Measurements from ENCODE around the gene STK39.

Gene STK39

GRCh38 chr2:167942366-167943081 is 304.9 kb downstream of the STK39 start:
- FAIRE-seq, result no peak

GRCh38 chr2:167941604-167942003 is 305.8 kb downstream of the STK39 start:
- FAIRE-seq, result no peak

GRCh38 chr2:167940734-167941507 is 306.5 kb downstream of the STK39 start:
- FAIRE-seq, result no peak

- no peak for FAIRE-seq
These were observed 307.1 kb downstream of the STK39 start for GRCh38 chr2:167940346-167940725.

GRCh38 chr2:167939514-167940345 is 307.7 kb downstream of the STK39 start:
- FAIRE-seq, result no peak

GRCh38 chr2:167937403-167937802 is 310.0 kb downstream of the STK39 start:
- FAIRE-seq, result no peak

- FAIRE-seq, result no peak
These were observed 311.6 kb downstream of the STK39 start for GRCh38 chr2:167935803-167936110.

GRCh38 chr2:167933097-167933814 is 314.1 kb downstream of the STK39 start:
- no peak for FAIRE-seq

GRCh38 chr2:167932123-167932693 is 315.2 kb downstream of the STK39 start:
- no peak for FAIRE-seq

GRCh38 chr2:167929484-167929883 is 317.9 kb downstream of the STK39 start:
- no peak for FAIRE-seq

GRCh38 chr2:167928434-167928833 is 319.0 kb downstream of the STK39 start:
- FAIRE-seq, result no peak

- FAIRE-seq, result no peak
These were observed 321.6 kb downstream of the STK39 start for GRCh38 chr2:167925758-167926157.

GRCh38 chr2:167924556-167924955 is 322.8 kb downstream of the STK39 start:
- FAIRE-seq, result no peak

- FAIRE-seq, result no peak
These were observed 330.6 kb downstream of the STK39 start for GRCh38 chr2:167916756-167917155.

- FAIRE-seq, result no peak
These were observed 332.4 kb downstream of the STK39 start for GRCh38 chr2:167914969-167915368.

- no peak for FAIRE-seq
These were observed 338.6 kb downstream of the STK39 start for GRCh38 chr2:167908786-167909185.

- no peak for FAIRE-seq
These were observed 341.7 kb downstream of the STK39 start for GRCh38 chr2:167905668-167906067.
